K562 (cell line): ENCODE results near the gene FSIP2. TPM values are rescaled to one million over a fixed set of nuclear protein-coding genes. Genes with fewer than 3 reads are reported as not detected.

Experiments
- PML ChIP-seq: IDR thresholded peaks from 2 replicates; pipeline ENCODE4 v1.6.1; 2012; ENCODE audit warnings: low read length, inconsistent platforms
- RFX5 ChIP-seq: IDR thresholded peaks from 2 replicates; pipeline ENCODE4 v1.6.1; 2011; ENCODE audit warnings: low read depth, mild to moderate bottlenecking, improper control_type of control experiment, low read length
- SOX6 ChIP-seq: fragments of 450-650 bp; IDR thresholded peaks from 2 replicates; pipeline ENCODE4 v1.6.1; 2014; ENCODE audit warnings: mild to moderate bottlenecking
- ZNF133 ChIP-seq: fragments of 250-450 bp; sonication (Bioruptor Pico); IDR thresholded peaks from 2 replicates; pipeline ENCODE4 v1.4.0; 2020; ENCODE audit warnings: mild to moderate bottlenecking
- polyA plus RNA-seq, 8 experiments: library from polyadenylated mRNA; depleted of rRNA in 4 of 8; stranded (reverse) in 5 of 8; unstranded in 3 of 8; fragments of >200 nt; fragmentation: Nextera tagmentation in 2 of 8; fragmentation: Illumina TruSeq in 1 of 8; extraction: Ambion mirVana in 2 of 8; extraction: Trizol in 1 of 8; gene quantifications; 2 replicates each; pipeline versions ENCODE4 v1.2.1 to v1.2.3, GENCODE V29; 2011 to 2014; ENCODE audit warnings: inconsistent platforms in 1 of 8, missing spikeins in 1 of 8
- total RNA-seq, 7 experiments: library from RNA; depleted of rRNA in 6 of 7; stranded (reverse); fragments of >200 nt in 6 of 7; fragmentation: Illumina TruSeq in 2 of 7; extraction: Trizol in 2 of 7; gene quantifications; 2 replicates each; pipeline versions ENCODE4 v1.2.1 to v1.2.3, GENCODE V29; 2011 to 2021; ENCODE audit warnings: low replicate concordance in 1 of 7
- TF ChIP-seq, protein P1 (sequence below), 2 experiments: fragments of 450-650 bp; formaldehyde crosslinking in 1 of 2; IDR thresholded peaks; 2 replicates each; pipeline versions ENCODE4 v1.4.0 to v1.6.1; 2014 to 2020; ENCODE audit warnings: mild to moderate bottlenecking in 2 of 2, borderline replicate concordance in 1 of 2, low read depth in 1 of 2
- TF ChIP-seq, protein P2 (sequence below): fragments of 450-650 bp; IDR thresholded peaks from 2 replicates; pipeline ENCODE4 v1.6.1; 2016; ENCODE audit warnings: low read depth

FSIP2 gene
- total and polyA plus RNA-seq, 9 of the 15 experiments (the other 6 are each of a cell fraction or from before 2014, with no cell fraction given): 0.01 to 0.04 TPM; not detected in 7

DNA sequence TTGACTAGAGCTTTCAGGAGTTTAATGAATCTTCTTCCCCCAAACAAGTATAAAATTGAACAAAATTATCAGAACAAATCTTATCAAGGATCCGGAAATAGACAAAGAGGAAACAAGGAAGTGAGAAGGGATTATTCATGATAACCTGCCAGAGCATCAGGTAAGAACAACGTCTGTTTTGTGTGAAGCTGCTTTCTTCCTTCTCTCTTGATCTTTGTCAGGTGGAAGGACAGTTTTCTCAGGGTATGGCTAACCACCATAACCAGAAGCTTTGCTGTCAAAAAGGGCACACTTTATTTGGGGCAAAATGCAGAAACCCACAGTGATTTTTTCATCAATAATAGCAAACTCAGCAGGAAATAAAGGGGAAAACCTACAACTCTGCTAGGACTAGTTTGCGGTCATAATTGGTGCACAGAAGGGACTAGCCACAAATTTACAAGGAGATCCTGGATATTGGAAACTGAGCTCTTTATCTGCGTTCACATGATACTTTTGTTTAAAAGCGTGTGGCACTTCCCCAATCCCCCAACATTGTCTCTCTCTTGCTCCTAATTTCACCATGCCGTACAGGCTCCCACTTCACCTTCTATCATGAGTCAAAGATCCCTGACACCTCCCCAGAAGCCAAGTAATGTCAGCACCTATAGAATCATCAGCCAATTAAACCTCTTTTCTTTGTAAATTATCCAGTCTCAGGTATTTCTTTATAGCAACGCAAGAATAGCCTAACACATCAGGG, 124.2 kb downstream of the FSIP2 start (continued):
- TF ChIP-seq, protein P1, sequence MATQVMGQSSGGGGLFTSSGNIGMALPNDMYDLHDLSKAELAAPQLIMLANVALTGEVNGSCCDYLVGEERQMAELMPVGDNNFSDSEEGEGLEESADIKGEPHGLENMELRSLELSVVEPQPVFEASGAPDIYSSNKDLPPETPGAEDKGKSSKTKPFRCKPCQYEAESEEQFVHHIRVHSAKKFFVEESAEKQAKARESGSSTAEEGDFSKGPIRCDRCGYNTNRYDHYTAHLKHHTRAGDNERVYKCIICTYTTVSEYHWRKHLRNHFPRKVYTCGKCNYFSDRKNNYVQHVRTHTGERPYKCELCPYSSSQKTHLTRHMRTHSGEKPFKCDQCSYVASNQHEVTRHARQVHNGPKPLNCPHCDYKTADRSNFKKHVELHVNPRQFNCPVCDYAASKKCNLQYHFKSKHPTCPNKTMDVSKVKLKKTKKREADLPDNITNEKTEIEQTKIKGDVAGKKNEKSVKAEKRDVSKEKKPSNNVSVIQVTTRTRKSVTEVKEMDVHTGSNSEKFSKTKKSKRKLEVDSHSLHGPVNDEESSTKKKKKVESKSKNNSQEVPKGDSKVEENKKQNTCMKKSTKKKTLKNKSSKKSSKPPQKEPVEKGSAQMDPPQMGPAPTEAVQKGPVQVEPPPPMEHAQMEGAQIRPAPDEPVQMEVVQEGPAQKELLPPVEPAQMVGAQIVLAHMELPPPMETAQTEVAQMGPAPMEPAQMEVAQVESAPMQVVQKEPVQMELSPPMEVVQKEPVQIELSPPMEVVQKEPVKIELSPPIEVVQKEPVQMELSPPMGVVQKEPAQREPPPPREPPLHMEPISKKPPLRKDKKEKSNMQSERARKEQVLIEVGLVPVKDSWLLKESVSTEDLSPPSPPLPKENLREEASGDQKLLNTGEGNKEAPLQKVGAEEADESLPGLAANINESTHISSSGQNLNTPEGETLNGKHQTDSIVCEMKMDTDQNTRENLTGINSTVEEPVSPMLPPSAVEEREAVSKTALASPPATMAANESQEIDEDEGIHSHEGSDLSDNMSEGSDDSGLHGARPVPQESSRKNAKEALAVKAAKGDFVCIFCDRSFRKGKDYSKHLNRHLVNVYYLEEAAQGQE (IDR thresholded peaks at IDR 0.05; ENCODE audit: borderline replicate concordance): no peak
- TF ChIP-seq, protein P1 (CRISPR knock-in tag; IDR thresholded peaks at IDR 0.05; ENCODE audit: low read depth): no peak
- TF ChIP-seq ZNF133 (CRISPR knock-in tag): no peak
- TF ChIP-seq, protein P2, sequence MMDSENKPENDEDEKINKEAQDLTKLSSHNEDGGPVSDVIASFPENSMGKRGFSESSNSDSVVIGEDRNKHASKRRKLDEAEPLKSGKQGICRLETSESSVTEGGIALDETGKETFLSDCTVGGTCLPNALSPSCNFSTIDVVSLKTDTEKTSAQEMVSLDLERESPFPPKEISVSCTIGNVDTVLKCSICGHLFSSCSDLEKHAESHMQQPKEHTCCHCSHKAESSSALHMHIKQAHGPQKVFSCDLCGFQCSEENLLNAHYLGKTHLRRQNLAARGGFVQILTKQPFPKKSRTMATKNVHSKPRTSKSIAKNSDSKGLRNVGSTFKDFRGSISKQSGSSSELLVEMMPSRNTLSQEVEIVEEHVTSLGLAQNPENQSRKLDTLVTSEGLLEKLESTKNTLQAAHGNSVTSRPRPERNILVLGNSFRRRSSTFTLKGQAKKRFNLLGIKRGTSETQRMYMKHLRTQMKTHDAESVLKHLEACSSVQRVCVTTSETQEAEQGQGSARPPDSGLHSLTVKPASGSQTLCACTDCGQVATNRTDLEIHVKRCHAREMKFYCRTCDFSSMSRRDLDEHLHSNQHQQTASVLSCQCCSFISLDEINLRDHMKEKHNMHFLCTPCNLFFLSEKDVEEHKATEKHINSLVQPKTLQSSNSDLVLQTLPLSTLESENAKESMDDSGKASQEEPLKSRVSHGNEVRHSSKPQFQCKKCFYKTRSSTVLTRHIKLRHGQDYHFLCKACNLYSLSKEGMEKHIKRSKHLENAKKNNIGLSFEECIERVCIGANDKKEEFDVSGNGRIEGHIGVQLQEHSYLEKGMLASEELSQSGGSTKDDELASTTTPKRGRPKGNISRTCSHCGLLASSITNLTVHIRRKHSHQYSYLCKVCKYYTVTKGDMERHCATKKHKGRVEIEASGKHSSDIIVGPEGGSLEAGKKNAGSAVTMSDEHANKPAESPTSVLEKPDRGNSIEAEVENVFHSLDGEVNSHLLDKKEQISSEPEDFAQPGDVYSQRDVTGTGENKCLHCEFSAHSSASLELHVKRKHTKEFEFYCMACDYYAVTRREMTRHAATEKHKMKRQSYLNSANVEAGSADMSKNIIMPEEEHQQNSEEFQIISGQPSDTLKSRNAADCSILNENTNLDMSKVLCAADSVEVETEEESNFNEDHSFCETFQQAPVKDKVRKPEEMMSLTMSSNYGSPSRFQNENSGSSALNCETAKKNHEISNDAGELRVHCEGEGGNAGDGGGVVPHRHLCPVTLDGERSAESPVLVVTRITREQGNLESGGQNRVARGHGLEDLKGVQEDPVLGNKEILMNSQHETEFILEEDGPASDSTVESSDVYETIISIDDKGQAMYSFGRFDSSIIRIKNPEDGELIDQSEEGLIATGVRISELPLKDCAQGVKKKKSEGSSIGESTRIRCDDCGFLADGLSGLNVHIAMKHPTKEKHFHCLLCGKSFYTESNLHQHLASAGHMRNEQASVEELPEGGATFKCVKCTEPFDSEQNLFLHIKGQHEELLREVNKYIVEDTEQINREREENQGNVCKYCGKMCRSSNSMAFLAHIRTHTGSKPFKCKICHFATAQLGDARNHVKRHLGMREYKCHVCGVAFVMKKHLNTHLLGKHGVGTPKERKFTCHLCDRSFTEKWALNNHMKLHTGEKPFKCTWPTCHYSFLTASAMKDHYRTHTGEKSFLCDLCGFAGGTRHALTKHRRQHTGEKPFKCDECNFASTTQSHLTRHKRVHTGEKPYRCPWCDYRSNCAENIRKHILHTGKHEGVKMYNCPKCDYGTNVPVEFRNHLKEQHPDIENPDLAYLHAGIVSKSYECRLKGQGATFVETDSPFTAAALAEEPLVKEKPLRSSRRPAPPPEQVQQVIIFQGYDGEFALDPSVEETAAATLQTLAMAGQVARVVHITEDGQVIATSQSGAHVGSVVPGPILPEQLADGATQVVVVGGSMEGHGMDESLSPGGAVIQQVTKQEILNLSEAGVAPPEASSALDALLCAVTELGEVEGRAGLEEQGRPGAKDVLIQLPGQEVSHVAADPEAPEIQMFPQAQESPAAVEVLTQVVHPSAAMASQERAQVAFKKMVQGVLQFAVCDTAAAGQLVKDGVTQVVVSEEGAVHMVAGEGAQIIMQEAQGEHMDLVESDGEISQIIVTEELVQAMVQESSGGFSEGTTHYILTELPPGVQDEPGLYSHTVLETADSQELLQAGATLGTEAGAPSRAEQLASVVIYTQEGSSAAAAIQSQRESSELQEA: no peak
- TF ChIP-seq PML: no peak
- TF ChIP-seq RFX5: no peak
- TF ChIP-seq SOX6: 0 out of 2 replicates have a peak, but pooled peaks have one; percentile 13
